ENCODE results near the gene SUGCT. TPM values are rescaled to one million over a fixed set of nuclear protein-coding genes. Genes with fewer than 3 reads are reported as not detected.

Gene SUGCT
- total and polyA plus RNA-seq, 9 of the 15 experiments (the other 6 are each of a cell fraction or from before 2014, with no cell fraction given), result 0.58 to 2.5 (median 1.4) TPM

GRCh38 chr7:40675741-40676140 lies 540.9 kb downstream of the SUGCT start:
- 3% methylated on average over 3 of the region's 3 CpGs for WGBS (ENCODE audit: insufficient coverage, low coverage, missing lambda C conversion rate)
- Histone ChIP-seq H3K9ac (ENCODE audit: insufficient read depth in 1 of 2, low read depth in 2 of 2, low read length in 2 of 2) (no peak overlapping the region), H4K20me1 (replicated peaks; ENCODE audit: control insufficient read depth, insufficient read depth, low read length) (no peaks in the 10 kb centered on the region), H3K36me3 (ENCODE audit: control insufficient read depth, insufficient read depth, low read length) (no peaks in the 10 kb centered on the region), H3K27ac (ENCODE audit: extremely low read depth, low read depth, low read length) (no peak overlapping the region), H2AFZ (ENCODE audit: low read depth, low read length) (no peak overlapping the region), H3K4me3 (no peak overlapping the region), H3K79me2 (ENCODE audit: control insufficient read depth, insufficient read depth, low read length) (no peaks in the 10 kb centered on the region), H3K9me1 (ENCODE audit: control insufficient read depth, insufficient read depth, low read length) (no peaks in the 10 kb centered on the region), H3K4me2 (ENCODE audit: insufficient read depth, low read length) (no peak overlapping the region), H3K9me3 (replicated peaks; ENCODE audit: control insufficient read depth, insufficient read depth, low read depth, low read length) (no peaks in the 10 kb centered on the region), H3K4me1 (replicated peaks in 1 of 2; ENCODE audit: control insufficient read depth in 2 of 2, insufficient read depth in 2 of 2, low read length in 2 of 2) (no peaks in the 10 kb centered on the region), H3K27me3 (ENCODE audit: control insufficient read depth in 2 of 2, insufficient read depth in 2 of 2, low read length in 2 of 2) (no peaks in the 10 kb centered on the region)
- no TSS peak for BruUV-seq (replicated peaks)
- ATAC-seq, result no peak
- no peak for FAIRE-seq
- ChIA-PET POLR2A (no interaction called here), CTCF (ENCODE audit: low intra/inter-chr PET ratio) (no interaction called here)
- TF ChIP-seq FOXO4 (CRISPR knock-in tag; IDR thresholded peaks at IDR 0.05), result no peak
- no peak for TF ChIP-seq ZNF280A (IDR thresholded peaks at IDR 0.05; ENCODE audit: low read depth, partially characterized antibody)
- no peak for TF ChIP-seq IRF2 (CRISPR knock-in tag; IDR thresholded peaks at IDR 0.05)
- no peak for TF ChIP-seq TFE3 (CRISPR knock-in tag; IDR thresholded peaks at IDR 0.05)
- no peak for TF ChIP-seq ZBTB9 (CRISPR knock-in tag; IDR thresholded peaks at IDR 0.05)
- no peak for DNase-seq (ENCODE audit: extremely low read depth in 1 of 4, low spot score in 3 of 4)
- intact Hi-C loops (cut with micrococcal nuclease), result no loop called here
- in situ Hi-C loops (cut with MboI), result no loop called here

Measured in K562 (cell line).